MCF 10A (cell line): ENCODE data around the gene USP9X. TPM values are rescaled to one million over a fixed set of nuclear protein-coding genes. Genes with fewer than 3 reads are reported as not detected.
"Not testable (repeated sequence)": the region's sequence is repeated elsewhere in the genome, so short reads cannot be mapped to it uniquely, and the experiment has no call there.

Experiments
- BruUV-seq: library from RNA; stranded (reverse); fragments of 400-500 nt; replicated peaks from 2 replicates; lab custom pipeline; 2021; lab: Mats Ljungman, UMichigan
- CTCF ChIA-PET: fragments of 300-600 bp; sonication (Branson Sonifier 250); formaldehyde crosslinking; extraction: SDS; loops from one replicate; lab custom pipeline; 2021; ENCODE audit warnings: antibody characterized with exemption, inconsistent platforms; lab: Yijun Ruan, JAX
- POLR2A ChIA-PET: fragments of 300-600, 350-650 bp; sonication (Branson Sonifier 250); formaldehyde crosslinking; extraction: SDS; loops from one replicate; lab custom pipeline; 2020; ENCODE audit warnings: antibody characterized with exemption, inconsistent platforms; lab: Yijun Ruan, JAX
- DNase-seq: peaks from one replicate; pipeline ENCODE4 v3.0.0-alpha.2; 2018; ENCODE audit not compliant: unreplicated experiment
- H3K27ac Mint-ChIP-seq: one replicate; pipeline ENCODE4 v1.8.0; 2022; ENCODE audit warnings: mild to moderate bottlenecking, low read depth, mixed read lengths; ENCODE audit not compliant: unreplicated experiment
- H3K27me3 Mint-ChIP-seq: one replicate; pipeline ENCODE4 v1.8.0; 2022; ENCODE audit warnings: mixed read lengths; ENCODE audit not compliant: insufficient read depth, unreplicated experiment
- H3K36me3 Mint-ChIP-seq: one replicate; pipeline ENCODE4 v1.8.0; 2022; ENCODE audit warnings: mild to moderate bottlenecking, moderate library complexity, mixed read lengths; ENCODE audit not compliant: insufficient read depth, unreplicated experiment
- H3K4me1 Mint-ChIP-seq: one replicate; pipeline ENCODE4 v1.8.0; 2022; ENCODE audit warnings: mixed read lengths; ENCODE audit not compliant: insufficient read depth, unreplicated experiment
- H3K4me3 Mint-ChIP-seq: one replicate; pipeline ENCODE4 v1.8.0; 2022; ENCODE audit warnings: mild to moderate bottlenecking, moderate library complexity, mixed read lengths; ENCODE audit not compliant: unreplicated experiment
- H3K9me3 Mint-ChIP-seq: one replicate; pipeline ENCODE4 v1.8.0; 2022; ENCODE audit warnings: mixed read lengths; ENCODE audit not compliant: unreplicated experiment
- CTCF ChIP-seq: fragments of 200-600 bp; IDR thresholded peaks from one replicate; pipeline ENCODE4 v1.8.0; 2022; ENCODE audit warnings: antibody characterized with exemption, mild to moderate bottlenecking; ENCODE audit not compliant: unreplicated experiment
- intact Hi-C: fragments of 100-400 bp; cut with micrococcal nuclease; formaldehyde crosslinking; loops from 2 replicates; pipeline ENCODE4 v1.14.1; 2022
- total RNA-seq: library from RNA; stranded (reverse); gene quantifications from 2 replicates; pipeline ENCODE4 v1.2.3, GENCODE V29; 2022

USP9X gene
- total RNA-seq, 1 experiment from 2014 or later: 77.9 TPM

- Mint-ChIP-seq H3K4me3 (no peak overlapping the region), H3K9me3 (no peaks in the 10 kb centered on the region), H3K4me1 (peaks cover 6% of the 10 kb centered on the region), H3K36me3 (peaks cover 6% of the 10 kb centered on the region), H3K27me3 (peaks cover 30% of the 10 kb centered on the region), H3K27ac (no peak overlapping the region)
- TF ChIP-seq CTCF: no peak
- intact Hi-C loops: no loop called here
- POLR2A ChIA-PET: interaction anchor here (0.7 to 3.3 kb wide), 2 partner anchors 11 kb away, joined by 3 to 29 read pairs; partner anchors contain the start of gene USP9X
- CTCF ChIA-PET: interaction anchor here (1.5 to 1.8 kb wide), 2 partner anchors 9 to 19 kb away, joined by 6 to 12 read pairs; no protein-coding TSS in a partner anchor
- BruUV-seq: no TSS peak
- DNase-seq: no peak
Measured at GRCh38 chrX:41097326-41097725, 12.1 kb downstream of the USP9X start.

GRCh38 chrX:41100200-41100599 lies 15.0 kb downstream of the USP9X start:
- TF ChIP-seq CTCF: no peak
- CTCF ChIA-PET: interaction anchor here (1.3 to 2.3 kb wide), 3 partner anchors 8 to 15 kb away, joined by 4 to 21 read pairs (median 6); no protein-coding TSS in a partner anchor
- Mint-ChIP-seq H3K4me1 (peaks cover 6% of the 10 kb centered on the region), H3K27ac (no peak overlapping the region), H3K4me3 (no peak overlapping the region), H3K36me3 (peaks cover 6% of the 10 kb centered on the region), H3K9me3 (no peaks in the 10 kb centered on the region), H3K27me3 (peaks cover 26% of the 10 kb centered on the region)
- DNase-seq: no peak
- POLR2A ChIA-PET: interaction anchor here (0.6 to 1.4 kb wide), 6 partner anchors 8 to 385 kb away, joined by 3 to 9 read pairs (median 4); partner anchors contain the start of gene USP9X
- intact Hi-C loops: no loop called here
- no TSS peak for BruUV-seq

GRCh38 chrX:41100819-41101218 lies 15.6 kb downstream of the USP9X start:
- CTCF ChIA-PET: interaction anchor here (1.3 to 2.3 kb wide), 3 partner anchors 8 to 15 kb away, joined by 4 to 21 read pairs (median 6); no protein-coding TSS in a partner anchor
- DNase-seq: no peak
- Mint-ChIP-seq H3K9me3 (no peaks in the 10 kb centered on the region), H3K36me3 (peaks cover 6% of the 10 kb centered on the region), H3K27ac (no peak overlapping the region), H3K4me3 (no peak overlapping the region), H3K27me3 (peaks cover 20% of the 10 kb centered on the region), H3K4me1 (peaks cover under 1% of the 10 kb centered on the region)
- BruUV-seq: no TSS peak
- TF ChIP-seq CTCF: no peak
- intact Hi-C loops: no loop called here
- POLR2A ChIA-PET: interaction anchor here (0.6 to 1.4 kb wide), 5 partner anchors 12 to 386 kb away, joined by 3 to 5 read pairs (median 4); partner anchors contain the start of gene USP9X

- TF ChIP-seq CTCF: no peak
- Mint-ChIP-seq H3K4me3 (no peak overlapping the region), H3K27me3 (peaks cover 3% of the 10 kb centered on the region), H3K27ac (no peak overlapping the region), H3K36me3 (no peaks in the 10 kb centered on the region), H3K4me1 (no peaks in the 10 kb centered on the region), H3K9me3 (no peaks in the 10 kb centered on the region)
- ChIA-PET POLR2A (interaction anchor here (0.5 to 1.4 kb wide), 5 partner anchors 13 to 582 kb away, joined by 3 to 5 read pairs (median 3); partner anchors contain the start of gene USP9X), CTCF (interaction anchor here (0.6 to 2.0 kb wide), 2 partner anchors 10 to 106 kb away, joined by 6 to 20 read pairs; no protein-coding TSS in a partner anchor)
- BruUV-seq: no TSS peak
- intact Hi-C loops: no loop called here
- no peak for DNase-seq
Measured at GRCh38 chrX:41105005-41105404, 19.8 kb downstream of the USP9X start.

- CTCF ChIA-PET: interaction anchor here (0.6 kb wide), 1 partner anchor 77 kb away, joined by 3 read pairs; no protein-coding TSS in a partner anchor
- POLR2A ChIA-PET: not testable (repeated sequence)
Measured at GRCh38 chrX:41106257-41106656, 21.0 kb downstream of the USP9X start.

More at GRCh38 chrX:41106257-41106656, 21.0 kb downstream of the USP9X start:
- BruUV-seq, DNase-seq, H3K36me3 Mint-ChIP-seq, H3K4me1 Mint-ChIP-seq, H3K27ac Mint-ChIP-seq, intact Hi-C loops, H3K4me3 Mint-ChIP-seq, H3K9me3 Mint-ChIP-seq: not testable (repeated sequence)
- H3K27me3 Mint-ChIP-seq: peaks cover 12% of the 10 kb centered on the region
